K562 (cell line): ENCODE results near the gene SEPTIN6. TPM values are rescaled to one million over a fixed set of nuclear protein-coding genes. Genes with fewer than 3 reads are reported as not detected.

Experiments
- HEY1 ChIP-seq: fragments of 250-450 bp; sonication (Bioruptor Pico); IDR thresholded peaks from 2 replicates; pipeline ENCODE4 v1.5.0; 2020; ENCODE audit warnings: mild to moderate bottlenecking, moderate library complexity, borderline replicate concordance
- polyA plus RNA-seq, 8 experiments: library from polyadenylated mRNA; depleted of rRNA in 4 of 8; stranded (reverse) in 5 of 8; unstranded in 3 of 8; fragments of >200 nt; fragmentation: Nextera tagmentation in 2 of 8; fragmentation: Illumina TruSeq in 1 of 8; extraction: Ambion mirVana in 2 of 8; extraction: Trizol in 1 of 8; gene quantifications; 2 replicates each; pipeline versions ENCODE4 v1.2.1 to v1.2.3, GENCODE V29; 2011 to 2014; ENCODE audit warnings: inconsistent platforms in 1 of 8, missing spikeins in 1 of 8
- total RNA-seq, 7 experiments: library from RNA; depleted of rRNA in 6 of 7; stranded (reverse); fragments of >200 nt in 6 of 7; fragmentation: Illumina TruSeq in 2 of 7; extraction: Trizol in 2 of 7; gene quantifications; 2 replicates each; pipeline versions ENCODE4 v1.2.1 to v1.2.3, GENCODE V29; 2011 to 2021; ENCODE audit warnings: low replicate concordance in 1 of 7
- TF ChIP-seq, protein P1 (sequence below): fragments of 200-600 bp; sonication (generic); IDR thresholded peaks from one replicate; pipeline ENCODE4 v1.6.1; 2012; ENCODE audit warnings: mild to moderate bottlenecking, low read depth, low read length, inconsistent platforms

SEPTIN6 gene
- total and polyA plus RNA-seq, 9 of the 15 experiments (the other 6 are each of a cell fraction or from before 2014, with no cell fraction given): 8.4 to 67.0 (median 37.8) TPM

GRCh38 chrX:119685225-119686066 lies 7.5 kb downstream of the SEPTIN6 start (continued):
- TF ChIP-seq, protein P1, sequence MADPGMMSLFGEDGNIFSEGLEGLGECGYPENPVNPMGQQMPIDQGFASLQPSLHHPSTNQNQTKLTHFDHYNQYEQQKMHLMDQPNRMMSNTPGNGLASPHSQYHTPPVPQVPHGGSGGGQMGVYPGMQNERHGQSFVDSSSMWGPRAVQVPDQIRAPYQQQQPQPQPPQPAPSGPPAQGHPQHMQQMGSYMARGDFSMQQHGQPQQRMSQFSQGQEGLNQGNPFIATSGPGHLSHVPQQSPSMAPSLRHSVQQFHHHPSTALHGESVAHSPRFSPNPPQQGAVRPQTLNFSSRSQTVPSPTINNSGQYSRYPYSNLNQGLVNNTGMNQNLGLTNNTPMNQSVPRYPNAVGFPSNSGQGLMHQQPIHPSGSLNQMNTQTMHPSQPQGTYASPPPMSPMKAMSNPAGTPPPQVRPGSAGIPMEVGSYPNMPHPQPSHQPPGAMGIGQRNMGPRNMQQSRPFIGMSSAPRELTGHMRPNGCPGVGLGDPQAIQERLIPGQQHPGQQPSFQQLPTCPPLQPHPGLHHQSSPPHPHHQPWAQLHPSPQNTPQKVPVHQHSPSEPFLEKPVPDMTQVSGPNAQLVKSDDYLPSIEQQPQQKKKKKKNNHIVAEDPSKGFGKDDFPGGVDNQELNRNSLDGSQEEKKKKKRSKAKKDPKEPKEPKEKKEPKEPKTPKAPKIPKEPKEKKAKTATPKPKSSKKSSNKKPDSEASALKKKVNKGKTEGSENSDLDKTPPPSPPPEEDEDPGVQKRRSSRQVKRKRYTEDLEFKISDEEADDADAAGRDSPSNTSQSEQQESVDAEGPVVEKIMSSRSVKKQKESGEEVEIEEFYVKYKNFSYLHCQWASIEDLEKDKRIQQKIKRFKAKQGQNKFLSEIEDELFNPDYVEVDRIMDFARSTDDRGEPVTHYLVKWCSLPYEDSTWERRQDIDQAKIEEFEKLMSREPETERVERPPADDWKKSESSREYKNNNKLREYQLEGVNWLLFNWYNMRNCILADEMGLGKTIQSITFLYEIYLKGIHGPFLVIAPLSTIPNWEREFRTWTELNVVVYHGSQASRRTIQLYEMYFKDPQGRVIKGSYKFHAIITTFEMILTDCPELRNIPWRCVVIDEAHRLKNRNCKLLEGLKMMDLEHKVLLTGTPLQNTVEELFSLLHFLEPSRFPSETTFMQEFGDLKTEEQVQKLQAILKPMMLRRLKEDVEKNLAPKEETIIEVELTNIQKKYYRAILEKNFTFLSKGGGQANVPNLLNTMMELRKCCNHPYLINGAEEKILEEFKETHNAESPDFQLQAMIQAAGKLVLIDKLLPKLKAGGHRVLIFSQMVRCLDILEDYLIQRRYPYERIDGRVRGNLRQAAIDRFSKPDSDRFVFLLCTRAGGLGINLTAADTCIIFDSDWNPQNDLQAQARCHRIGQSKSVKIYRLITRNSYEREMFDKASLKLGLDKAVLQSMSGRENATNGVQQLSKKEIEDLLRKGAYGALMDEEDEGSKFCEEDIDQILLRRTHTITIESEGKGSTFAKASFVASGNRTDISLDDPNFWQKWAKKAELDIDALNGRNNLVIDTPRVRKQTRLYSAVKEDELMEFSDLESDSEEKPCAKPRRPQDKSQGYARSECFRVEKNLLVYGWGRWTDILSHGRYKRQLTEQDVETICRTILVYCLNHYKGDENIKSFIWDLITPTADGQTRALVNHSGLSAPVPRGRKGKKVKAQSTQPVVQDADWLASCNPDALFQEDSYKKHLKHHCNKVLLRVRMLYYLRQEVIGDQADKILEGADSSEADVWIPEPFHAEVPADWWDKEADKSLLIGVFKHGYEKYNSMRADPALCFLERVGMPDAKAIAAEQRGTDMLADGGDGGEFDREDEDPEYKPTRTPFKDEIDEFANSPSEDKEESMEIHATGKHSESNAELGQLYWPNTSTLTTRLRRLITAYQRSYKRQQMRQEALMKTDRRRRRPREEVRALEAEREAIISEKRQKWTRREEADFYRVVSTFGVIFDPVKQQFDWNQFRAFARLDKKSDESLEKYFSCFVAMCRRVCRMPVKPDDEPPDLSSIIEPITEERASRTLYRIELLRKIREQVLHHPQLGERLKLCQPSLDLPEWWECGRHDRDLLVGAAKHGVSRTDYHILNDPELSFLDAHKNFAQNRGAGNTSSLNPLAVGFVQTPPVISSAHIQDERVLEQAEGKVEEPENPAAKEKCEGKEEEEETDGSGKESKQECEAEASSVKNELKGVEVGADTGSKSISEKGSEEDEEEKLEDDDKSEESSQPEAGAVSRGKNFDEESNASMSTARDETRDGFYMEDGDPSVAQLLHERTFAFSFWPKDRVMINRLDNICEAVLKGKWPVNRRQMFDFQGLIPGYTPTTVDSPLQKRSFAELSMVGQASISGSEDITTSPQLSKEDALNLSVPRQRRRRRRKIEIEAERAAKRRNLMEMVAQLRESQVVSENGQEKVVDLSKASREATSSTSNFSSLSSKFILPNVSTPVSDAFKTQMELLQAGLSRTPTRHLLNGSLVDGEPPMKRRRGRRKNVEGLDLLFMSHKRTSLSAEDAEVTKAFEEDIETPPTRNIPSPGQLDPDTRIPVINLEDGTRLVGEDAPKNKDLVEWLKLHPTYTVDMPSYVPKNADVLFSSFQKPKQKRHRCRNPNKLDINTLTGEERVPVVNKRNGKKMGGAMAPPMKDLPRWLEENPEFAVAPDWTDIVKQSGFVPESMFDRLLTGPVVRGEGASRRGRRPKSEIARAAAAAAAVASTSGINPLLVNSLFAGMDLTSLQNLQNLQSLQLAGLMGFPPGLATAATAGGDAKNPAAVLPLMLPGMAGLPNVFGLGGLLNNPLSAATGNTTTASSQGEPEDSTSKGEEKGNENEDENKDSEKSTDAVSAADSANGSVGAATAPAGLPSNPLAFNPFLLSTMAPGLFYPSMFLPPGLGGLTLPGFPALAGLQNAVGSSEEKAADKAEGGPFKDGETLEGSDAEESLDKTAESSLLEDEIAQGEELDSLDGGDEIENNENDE: no peak
- no peak for TF ChIP-seq HEY1 (CRISPR knock-in tag)
